ENCODE measurements around the gene CCDC192. TPM values are rescaled to one million over a fixed set of nuclear protein-coding genes. Genes with fewer than 3 reads are reported as not detected.
A peak's percentile ranks its signal among the peaks of the same experiment; 100 is the strongest.

The CCDC192 gene
- total RNA-seq, 1 donor from 2014 or later, result not detected

- no peak overlapping the region for H3K4me3 ChIP-seq
- no peaks in the 10 kb centered on the region for H3K36me3 ChIP-seq
- no peaks in the 10 kb centered on the region for H3K27me3 ChIP-seq
- no peak overlapping the region for H3K27ac ChIP-seq
- no peak for ATAC-seq
- intact Hi-C loops (cut with DNase I), result no loop called here
- no peak for TF ChIP-seq CTCF (IDR thresholded peaks at IDR 0.05)
- no peak for DNase-seq
- H3K9me3 ChIP-seq, result no peaks in the 10 kb centered on the region
- H3K4me1 ChIP-seq, result peaks cover 5% of the 10 kb centered on the region
Measured at GRCh38 chr5:127806776-127807175, 103.6 kb downstream of the CCDC192 start.

- intact Hi-C loops (cut with DNase I), result no loop called here
- DNase-seq (no peak), ATAC-seq (no peak)
- TF ChIP-seq CTCF (IDR thresholded peaks at IDR 0.05), result no peak
- H3K27me3 ChIP-seq, result no peaks in the 10 kb centered on the region
- H3K4me1 ChIP-seq, result no peaks in the 10 kb centered on the region
- H3K9me3 ChIP-seq, result no peaks in the 10 kb centered on the region
- no peak overlapping the region for H3K4me3 ChIP-seq
- H3K27ac ChIP-seq, result no peak overlapping the region
- no peaks in the 10 kb centered on the region for H3K36me3 ChIP-seq
Measured at GRCh38 chr5:127809533-127809932, 106.3 kb downstream of the CCDC192 start.

- intact Hi-C loops (cut with DNase I), result no loop called here
- H3K9me3 ChIP-seq, result no peaks in the 10 kb centered on the region
- ATAC-seq (no peak), DNase-seq (no peak)
- H3K36me3 ChIP-seq, result no peaks in the 10 kb centered on the region
- no peak overlapping the region for H3K4me3 ChIP-seq
- H3K27ac ChIP-seq, result no peak overlapping the region
- H3K4me1 ChIP-seq, result no peaks in the 10 kb centered on the region
- no peak for TF ChIP-seq CTCF (IDR thresholded peaks at IDR 0.05)
- H3K27me3 ChIP-seq, result no peaks in the 10 kb centered on the region
Measured at GRCh38 chr5:127810017-127810416, 106.8 kb downstream of the CCDC192 start.

- H3K36me3 ChIP-seq, result no peaks in the 10 kb centered on the region
- DNase-seq, result no peak
- TF ChIP-seq CTCF (IDR thresholded peaks at IDR 0.05), result no peak
- ATAC-seq, result peak; percentile 19
- H3K27ac ChIP-seq, result no peak overlapping the region
- H3K4me1 ChIP-seq, result no peaks in the 10 kb centered on the region
- intact Hi-C loops (cut with DNase I), result no loop called here
- no peak overlapping the region for H3K4me3 ChIP-seq
- H3K9me3 ChIP-seq, result no peaks in the 10 kb centered on the region
- no peaks in the 10 kb centered on the region for H3K27me3 ChIP-seq
Measured at GRCh38 chr5:127810707-127811490, 107.7 kb downstream of the CCDC192 start.

- H3K36me3 ChIP-seq, result no peaks in the 10 kb centered on the region
- no peak overlapping the region for H3K4me3 ChIP-seq
- H3K27me3 ChIP-seq, result no peaks in the 10 kb centered on the region
- ATAC-seq (no peak), DNase-seq (no peak)
- no peak overlapping the region for H3K27ac ChIP-seq
- TF ChIP-seq CTCF (IDR thresholded peaks at IDR 0.05), result no peak
- intact Hi-C loops (cut with DNase I), result no loop called here
- no peaks in the 10 kb centered on the region for H3K9me3 ChIP-seq
- no peaks in the 10 kb centered on the region for H3K4me1 ChIP-seq
Measured at GRCh38 chr5:127812570-127812969, 109.4 kb downstream of the CCDC192 start.

Measured in upper lobe of right lung (tissue), 1 donor.